Calu3 (cell line): ENCODE data around the gene SLC2A5. TPM values are rescaled to one million over a fixed set of nuclear protein-coding genes. Genes with fewer than 3 reads are reported as not detected.

ENCODE experiments used
- BruUV-seq: library from RNA; stranded (reverse); fragments of 400-500 nt; replicated peaks from 2 replicates; lab custom pipeline; 2021; lab: Mats Ljungman, UMichigan
- CTCF ChIA-PET: fragments of 300-600 bp; sonication (Branson Sonifier 250); formaldehyde crosslinking; loops from one replicate; lab custom pipeline; 2022; ENCODE audit warnings: antibody characterized with exemption; lab: Charles Lee
- DNase-seq: peaks from one replicate; pipeline ENCODE4 v3.0.0; 2022
- H3K27ac Mint-ChIP-seq: one replicate; pipeline ENCODE4 v1.8.0; 2022; ENCODE audit warnings: mixed read lengths; ENCODE audit not compliant: unreplicated experiment
- H3K27me3 Mint-ChIP-seq: one replicate; pipeline ENCODE4 v1.8.0; 2022; ENCODE audit warnings: mixed read lengths; ENCODE audit not compliant: unreplicated experiment
- H3K36me3 Mint-ChIP-seq: one replicate; pipeline ENCODE4 v1.8.0; 2022; ENCODE audit warnings: mild to moderate bottlenecking, moderate library complexity, mixed read lengths; ENCODE audit not compliant: insufficient read depth, unreplicated experiment
- H3K4me1 Mint-ChIP-seq: one replicate; pipeline ENCODE4 v1.8.0; 2022; ENCODE audit warnings: mild to moderate bottlenecking, low read depth, mixed read lengths; ENCODE audit not compliant: unreplicated experiment
- H3K4me3 Mint-ChIP-seq: one replicate; pipeline ENCODE4 v1.8.0; 2022; ENCODE audit warnings: mild to moderate bottlenecking, low read depth, moderate library complexity, mixed read lengths; ENCODE audit not compliant: unreplicated experiment
- H3K9me3 Mint-ChIP-seq: one replicate; pipeline ENCODE4 v1.8.0; 2022; ENCODE audit warnings: low read depth, mixed read lengths; ENCODE audit not compliant: unreplicated experiment
- CTCF ChIP-seq: fragments of 200-600 bp; IDR thresholded peaks from one replicate; pipeline ENCODE4 v1.8.0; 2022; ENCODE audit warnings: antibody characterized with exemption; ENCODE audit not compliant: unreplicated experiment
- intact Hi-C: fragments of 100-400 bp; cut with micrococcal nuclease; formaldehyde crosslinking; loops from one replicate; pipeline ENCODE4 v1.10.0; 2022; ENCODE audit not compliant: unreplicated experiment
- total RNA-seq: library from RNA; stranded (reverse); gene quantifications from 2 replicates; pipeline ENCODE4 v1.2.3, GENCODE V29; 2022

SLC2A5 gene
- total RNA-seq, 1 experiment from 2014 or later = 0.33 TPM

- Mint-ChIP-seq H3K27ac (no peak overlapping the region), H3K9me3 (no peaks in the 10 kb centered on the region), H3K27me3 (peaks cover 8% of the 10 kb centered on the region), H3K36me3 (no peaks in the 10 kb centered on the region), H3K4me3 (no peak overlapping the region), H3K4me1 (no peaks in the 10 kb centered on the region)
- no peak for DNase-seq
- intact Hi-C loops = no loop called here
- no TSS peak for BruUV-seq
- CTCF ChIA-PET = no interaction called here
- no peak for TF ChIP-seq CTCF
Observed at GRCh38 chr1:9016455-9016854, 53.0 kb downstream of the SLC2A5 start.

- H3K9me3 Mint-ChIP-seq = no peaks in the 10 kb centered on the region
- intact Hi-C loops = no loop called here
- no peaks in the 10 kb centered on the region for H3K4me1 Mint-ChIP-seq
- TF ChIP-seq CTCF = no peak
- CTCF ChIA-PET = interaction anchor here (0.5 to 1.0 kb wide), 3 partner anchors 10 to 492 kb away, joined by 3 to 4 read pairs (median 3); no protein-coding TSS in a partner anchor
- H3K27me3 Mint-ChIP-seq = peaks cover 18% of the 10 kb centered on the region
- H3K36me3 Mint-ChIP-seq = no peaks in the 10 kb centered on the region
- no TSS peak for BruUV-seq
- DNase-seq = no peak
- H3K27ac Mint-ChIP-seq = no peak overlapping the region
- H3K4me3 Mint-ChIP-seq = no peak overlapping the region
Observed at GRCh38 chr1:9014475-9015375, 54.7 kb downstream of the SLC2A5 start.

- Mint-ChIP-seq H3K27me3 (peaks cover 18% of the 10 kb centered on the region), H3K4me3 (no peak overlapping the region), H3K4me1 (no peaks in the 10 kb centered on the region), H3K27ac (no peak overlapping the region), H3K36me3 (no peaks in the 10 kb centered on the region), H3K9me3 (no peaks in the 10 kb centered on the region)
- intact Hi-C loops = no loop called here
- TF ChIP-seq CTCF = no peak
- no peak for DNase-seq
- BruUV-seq = no TSS peak
- CTCF ChIA-PET = interaction anchor here (1.0 kb wide), 1 partner anchor 9 kb away, joined by 4 read pairs; no protein-coding TSS in a partner anchor
Observed at GRCh38 chr1:9013819-9014218, 55.6 kb downstream of the SLC2A5 start.

- TF ChIP-seq CTCF = no peak
- CTCF ChIA-PET = interaction anchor here (0.6 kb wide), 1 partner anchor 192 kb away, joined by 5 read pairs; no protein-coding TSS in a partner anchor
- Mint-ChIP-seq H3K27me3 (peaks cover 30% of the 10 kb centered on the region), H3K36me3 (no peaks in the 10 kb centered on the region), H3K4me1 (no peaks in the 10 kb centered on the region), H3K4me3 (no peak overlapping the region), H3K27ac (no peak overlapping the region), H3K9me3 (no peaks in the 10 kb centered on the region)
- DNase-seq = no peak
- intact Hi-C loops = no loop called here
- BruUV-seq = no TSS peak
Observed at GRCh38 chr1:9010781-9011323, 58.6 kb downstream of the SLC2A5 start.
